Esophagus (tissue), 2 donors: ENCODE measurements around the gene TEX28. TPM values are rescaled to one million over a fixed set of nuclear protein-coding genes. Genes with fewer than 3 reads are reported as not detected.

Experiments
- H3K27ac ChIP-seq, 2 donors: one replicate each; pipeline ENCODE4 v1.5.1; 2013; ENCODE audit warnings: low read depth in 2 of 2, mild to moderate bottlenecking in 2 of 2, inconsistent platforms in 1 of 2, low read length in 1 of 2, moderate library complexity in 1 of 2
- H3K27me3 ChIP-seq, 2 donors: one replicate each; pipeline ENCODE4 v1.6.1; 2013; ENCODE audit warnings: low read length in 2 of 2, control low read depth in 1 of 2, mild to moderate bottlenecking in 1 of 2; ENCODE audit not compliant: insufficient read depth in 2 of 2, control insufficient read depth in 1 of 2
- H3K36me3 ChIP-seq, 2 donors: one replicate each; pipeline ENCODE4 v1.6.1; 2013; ENCODE audit warnings: low read length in 1 of 2; ENCODE audit not compliant: control insufficient read depth in 2 of 2, insufficient read depth in 2 of 2
- H3K4me1 ChIP-seq, 2 donors: one replicate each; pipeline ENCODE4 v1.6.1; 2013; ENCODE audit warnings: low read length in 1 of 2; ENCODE audit not compliant: control insufficient read depth in 2 of 2, insufficient read depth in 2 of 2
- H3K4me3 ChIP-seq, 2 donors: one replicate each; pipeline ENCODE4 v1.5.1; 2013; ENCODE audit warnings: low read length in 2 of 2, mild to moderate bottlenecking in 2 of 2, low read depth in 1 of 2, moderate library complexity in 1 of 2
- H3K9me3 ChIP-seq, 2 donors: one replicate each; pipeline ENCODE4 v1.6.1; 2013; ENCODE audit warnings: mild to moderate bottlenecking in 2 of 2, low read depth in 1 of 2, low read length in 1 of 2, moderate library complexity in 1 of 2; ENCODE audit not compliant: control insufficient read depth in 2 of 2, insufficient read depth in 1 of 2
- WGBS, 2 donors: extraction: QIAGEN DNeasy Blood & Tissue Kit; methylation state at CpG; one replicate each; pipeline ENCODE4 v1.1.7; 2013; 5-methylcytosine and 5-hydroxymethylcytosine counted together
- polyA plus RNA-seq, 2 donors: library from polyadenylated mRNA; stranded (reverse); fragments of 200-250 nt; gene quantifications; one replicate each; pipeline ENCODE4 v1.2.3, GENCODE V29; 2013
- donor health status: healthy with polysubstance abuse.
- donor health status: Bipolar disorder and iron deficiency.

The TEX28 gene
- polyA plus RNA-seq, 2 donors, result not detected

DNA sequence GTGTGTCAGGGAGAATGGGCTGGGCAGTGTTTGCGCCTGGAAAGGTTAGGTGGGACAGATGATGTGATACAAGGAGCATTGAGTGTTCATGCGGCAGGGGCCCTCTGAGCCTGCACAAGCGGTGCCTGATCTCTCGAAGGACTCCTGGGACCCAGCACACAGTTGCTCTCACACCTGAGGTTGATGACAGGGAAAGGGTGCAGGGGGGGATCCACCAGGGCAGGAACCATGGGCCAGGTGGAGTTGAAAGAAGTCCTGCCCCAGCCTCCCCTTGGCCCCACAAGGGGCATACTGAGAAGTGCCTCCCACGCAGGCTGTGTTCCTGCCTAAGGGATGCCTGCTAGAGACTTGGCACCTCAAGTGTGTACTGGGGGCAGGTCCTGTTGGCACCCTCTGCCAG is 33.7 kb upstream of the TEX28 start:
- WGBS, 2 donors, result 88 to 93% methylated on average over 5 of the region's 5 CpGs
- no peaks in the 10 kb centered on the region for H3K27me3 ChIP-seq
- H3K4me1 ChIP-seq, result no peaks in the 10 kb centered on the region
- H3K4me3 ChIP-seq, result no peak overlapping the region
- no peaks in the 10 kb centered on the region for H3K9me3 ChIP-seq
- no peak overlapping the region for H3K27ac ChIP-seq
- no peaks in the 10 kb centered on the region for H3K36me3 ChIP-seq

GRCh38 chrX:154327038-154327820 is 32.3 kb upstream of the TEX28 start:
- Histone ChIP-seq H3K27ac (no peak overlapping the region), H3K4me3 (no peak overlapping the region), H3K27me3 (no peaks in the 10 kb centered on the region), H3K4me1 (no peaks in the 10 kb centered on the region), H3K9me3 (no peaks in the 10 kb centered on the region), H3K36me3 (no peaks in the 10 kb centered on the region)
- 31 to 49% methylated on average over 11 of the region's 11 CpGs for WGBS, 2 donors

GRCh38 chrX:154325541-154325940 is 30.6 kb upstream of the TEX28 start:
- H3K27me3 ChIP-seq, result no peaks in the 10 kb centered on the region
- H3K36me3 ChIP-seq, result no peaks in the 10 kb centered on the region
- no peaks in the 10 kb centered on the region for H3K9me3 ChIP-seq
- no peaks in the 10 kb centered on the region for H3K4me1 ChIP-seq
- H3K27ac ChIP-seq, result no peak overlapping the region
- H3K4me3 ChIP-seq, result no peak overlapping the region
- 44 to 66% methylated on average over 8 of the region's 8 CpGs for WGBS, 2 donors

GRCh38 chrX:154323537-154323936 is 28.6 kb upstream of the TEX28 start:
- 51 to 68% methylated on average over 7 of the region's 7 CpGs for WGBS, 2 donors
- Histone ChIP-seq H3K4me1 (no peaks in the 10 kb centered on the region), H3K36me3 (no peaks in the 10 kb centered on the region), H3K27ac (no peak overlapping the region), H3K9me3 (no peaks in the 10 kb centered on the region), H3K27me3 (no peaks in the 10 kb centered on the region), H3K4me3 (no peak overlapping the region)

GRCh38 chrX:154322890-154323289 is 28.0 kb upstream of the TEX28 start:
- Histone ChIP-seq H3K27me3 (no peaks in the 10 kb centered on the region), H3K4me1 (no peaks in the 10 kb centered on the region), H3K36me3 (no peaks in the 10 kb centered on the region), H3K27ac (no peak overlapping the region), H3K4me3 (no peak overlapping the region), H3K9me3 (no peaks in the 10 kb centered on the region)
- 78 to 85% methylated on average over 10 of the region's 10 CpGs for WGBS, 2 donors

GRCh38 chrX:154321594-154321993 is 26.7 kb upstream of the TEX28 start:
- no peaks in the 10 kb centered on the region for H3K9me3 ChIP-seq
- 60 to 63% methylated on average over 10 of the region's 10 CpGs for WGBS, 2 donors
- H3K4me3 ChIP-seq, result no peak overlapping the region
- no peak overlapping the region for H3K27ac ChIP-seq
- no peaks in the 10 kb centered on the region for H3K4me1 ChIP-seq
- H3K27me3 ChIP-seq, result no peaks in the 10 kb centered on the region
- no peaks in the 10 kb centered on the region for H3K36me3 ChIP-seq

DNA sequence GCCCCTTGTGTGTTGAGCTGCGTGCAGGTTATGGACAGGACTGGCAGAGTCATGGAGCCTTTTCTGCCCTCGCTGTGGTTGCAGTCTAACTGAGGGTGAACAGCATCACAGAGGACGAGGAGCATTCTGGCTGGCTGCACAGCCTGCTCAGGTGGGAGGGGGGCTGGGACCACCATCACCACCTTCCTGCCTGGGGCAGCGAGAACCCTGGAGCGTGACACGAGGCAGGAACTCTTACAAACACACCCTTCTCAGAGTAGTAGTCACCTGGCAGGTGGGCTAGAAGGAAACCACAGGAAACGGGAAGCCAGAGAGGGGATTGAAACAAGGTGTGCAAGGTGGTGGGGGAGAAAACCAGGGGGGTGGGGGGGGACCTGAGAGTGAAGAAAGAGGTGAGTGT is 26.2 kb upstream of the TEX28 start:
- no peaks in the 10 kb centered on the region for H3K4me1 ChIP-seq
- 72 to 80% methylated on average over 7 of the region's 7 CpGs for WGBS, 2 donors
- no peaks in the 10 kb centered on the region for H3K27me3 ChIP-seq
- H3K4me3 ChIP-seq, result no peak overlapping the region
- H3K36me3 ChIP-seq, result no peaks in the 10 kb centered on the region
- no peaks in the 10 kb centered on the region for H3K9me3 ChIP-seq
- no peak overlapping the region for H3K27ac ChIP-seq

GRCh38 chrX:154320406-154320805 is 25.5 kb upstream of the TEX28 start:
- H3K4me1 ChIP-seq, result no peaks in the 10 kb centered on the region
- H3K27me3 ChIP-seq, result no peaks in the 10 kb centered on the region
- 82 to 92% methylated on average over 11 of the region's 11 CpGs for WGBS, 2 donors
- no peak overlapping the region for H3K27ac ChIP-seq
- no peak overlapping the region for H3K4me3 ChIP-seq
- H3K36me3 ChIP-seq, result no peaks in the 10 kb centered on the region
- H3K9me3 ChIP-seq, result no peaks in the 10 kb centered on the region

- H3K4me1 ChIP-seq, result no peaks in the 10 kb centered on the region
- no peaks in the 10 kb centered on the region for H3K27me3 ChIP-seq
- 15 to 32% methylated on average over 7 of the region's 7 CpGs for WGBS, 2 donors
- H3K36me3 ChIP-seq, result no peaks in the 10 kb centered on the region
- H3K4me3 ChIP-seq, result no peak overlapping the region
- H3K27ac ChIP-seq, result no peak overlapping the region
- no peaks in the 10 kb centered on the region for H3K9me3 ChIP-seq
These were observed 22.6 kb upstream of the TEX28 start for GRCh38 chrX:154317391-154317995.

GRCh38 chrX:154315416-154315815 is 20.5 kb upstream of the TEX28 start:
- Histone ChIP-seq H3K4me3 (no peak overlapping the region), H3K27me3 (no peaks in the 10 kb centered on the region), H3K4me1 (no peaks in the 10 kb centered on the region), H3K27ac (no peak overlapping the region), H3K36me3 (no peaks in the 10 kb centered on the region), H3K9me3 (peaks cover 0 to 2% of the 10 kb centered on the region in 2 donors)
- WGBS, 2 donors, result 81 to 93% methylated on average over 3 of the region's 3 CpGs
